Mesenchymal stem cell (in vitro differentiated cells and primary cell): ENCODE measurements around the gene TMEM187.
A peak's percentile ranks its signal among the peaks of the same experiment; 100 is the strongest.

Experiments
- DNase-seq: peaks from one replicate; pipeline ENCODE4 v3.0.0-alpha.2; 2013
- H2AFZ ChIP-seq: one replicate; pipeline ENCODE4 v1.6.1; 2013; ENCODE audit warnings: low read depth, mild to moderate bottlenecking, control low read depth, inconsistent platforms, low read length, moderate library complexity
- H2AK5ac ChIP-seq: 2 replicates; pipeline ENCODE4 v1.6.1; 2013; ENCODE audit warnings: low read length, moderate library complexity, mild to moderate bottlenecking, inconsistent platforms; ENCODE audit not compliant: severe bottlenecking
- H2BK120ac ChIP-seq: one replicate; pipeline ENCODE4 v1.6.1; 2013; ENCODE audit warnings: low read depth, mild to moderate bottlenecking, inconsistent platforms, low read length, moderate library complexity
- H2BK12ac ChIP-seq, 2 experiments: one replicate each; pipeline ENCODE4 v1.6.1; 2013; ENCODE audit warnings: inconsistent platforms in 2 of 2, low read length in 2 of 2, mild to moderate bottlenecking in 2 of 2, moderate library complexity in 2 of 2, control low read depth in 1 of 2
- H2BK15ac ChIP-seq: one replicate; pipeline ENCODE4 v1.6.1; 2013; ENCODE audit warnings: mild to moderate bottlenecking, low read depth, inconsistent platforms; ENCODE audit not compliant: poor library complexity, severe bottlenecking
- H2BK5ac ChIP-seq: 2 replicates; pipeline ENCODE4 v1.6.1; 2013; ENCODE audit warnings: low read depth, mild to moderate bottlenecking, low read length, control low read depth, inconsistent platforms; ENCODE audit not compliant: poor library complexity, severe bottlenecking
- H3K14ac ChIP-seq, 2 experiments: one replicate each; pipeline ENCODE4 v1.6.1; 2013; ENCODE audit warnings: inconsistent platforms in 2 of 2, low read length in 2 of 2, control low read depth in 1 of 2, mild to moderate bottlenecking in 1 of 2, moderate library complexity in 1 of 2
- H3K18ac ChIP-seq, 2 experiments: one replicate each; pipeline ENCODE4 v1.6.1; 2013; ENCODE audit warnings: inconsistent platforms in 2 of 2, low read length in 2 of 2, control low read depth in 1 of 2, low read depth in 1 of 2, mild to moderate bottlenecking in 1 of 2
- H3K23ac ChIP-seq, 2 experiments: one replicate each; pipeline ENCODE4 v1.6.1; 2013; ENCODE audit warnings: inconsistent platforms in 2 of 2, low read length in 2 of 2, mild to moderate bottlenecking in 2 of 2, moderate library complexity in 2 of 2, control low read depth in 1 of 2
- H3K27ac ChIP-seq: 2 replicates; pipeline ENCODE4 v1.5.1; 2013; ENCODE audit warnings: mild to moderate bottlenecking, moderate library complexity, low read length, control low read depth, inconsistent platforms; ENCODE audit not compliant: poor library complexity, severe bottlenecking
- H3K27me3 ChIP-seq, 2 experiments: 2 replicates each; pipeline versions ENCODE4 v1.6.1 to v1.7.0; 2013; ENCODE audit warnings: low read length in 2 of 2, mild to moderate bottlenecking in 2 of 2, moderate library complexity in 2 of 2, control low read depth in 1 of 2, inconsistent platforms in 1 of 2; ENCODE audit not compliant: control insufficient read depth in 1 of 2, insufficient read depth in 1 of 2
- H3K36me3 ChIP-seq, 2 experiments: 2 replicates each; pipeline versions ENCODE4 v1.6.1 to v1.7.0; 2013; ENCODE audit warnings: low read length in 2 of 2, control low read depth in 1 of 2, inconsistent platforms in 1 of 2, low read depth in 1 of 2, mild to moderate bottlenecking in 1 of 2; ENCODE audit not compliant: insufficient read depth in 2 of 2, control insufficient read depth in 1 of 2
- H3K4ac ChIP-seq, 2 experiments: one replicate each; pipeline ENCODE4 v1.6.1; 2013; ENCODE audit warnings: inconsistent platforms in 2 of 2, low read length in 2 of 2, mild to moderate bottlenecking in 2 of 2, moderate library complexity in 2 of 2, control low read depth in 1 of 2, low read depth in 1 of 2
- H3K4me1 ChIP-seq: 2 replicates; pipeline ENCODE4 v1.6.1; 2013; ENCODE audit warnings: low read depth, low read length, control low read depth; ENCODE audit not compliant: control insufficient read depth, insufficient read depth
- H3K4me2 ChIP-seq: 2 replicates; pipeline ENCODE4 v1.6.1; 2013; ENCODE audit warnings: low read length, mild to moderate bottlenecking, inconsistent platforms; ENCODE audit not compliant: poor library complexity, severe bottlenecking
- H3K4me3 ChIP-seq, 2 experiments: 2 replicates each; pipeline versions ENCODE4 v1.5.1 to v1.7.0; 2013; ENCODE audit warnings: low read length in 2 of 2, mild to moderate bottlenecking in 2 of 2, control low read depth in 1 of 2, low read depth in 1 of 2; ENCODE audit not compliant: insufficient read depth in 1 of 2
- H3K79me1 ChIP-seq: replicated peaks from 2 replicates; pipeline ENCODE4 v1.6.1; 2013; ENCODE audit warnings: mild to moderate bottlenecking, control low read depth, low read length, inconsistent platforms; ENCODE audit not compliant: poor library complexity, severe bottlenecking
- H3K9ac ChIP-seq: 2 replicates; pipeline ENCODE4 v1.7.0; 2013; ENCODE audit warnings: mild to moderate bottlenecking, low read length, moderate library complexity
- H3K9me3 ChIP-seq: 2 replicates; pipeline ENCODE4 v1.7.0; 2013; ENCODE audit warnings: mild to moderate bottlenecking, low read length; ENCODE audit not compliant: control insufficient read depth
- H4K8ac ChIP-seq: one replicate; pipeline ENCODE4 v1.6.1; 2013; ENCODE audit warnings: inconsistent platforms, mild to moderate bottlenecking, low read length, moderate library complexity
- H4K91ac ChIP-seq: one replicate; pipeline ENCODE4 v1.6.1; 2013; ENCODE audit warnings: mild to moderate bottlenecking, low read length, inconsistent platforms
- WGBS: methylation state at CpG from one replicate; pipeline ENCODE4 v1.1.7; 2013; ENCODE audit warnings: mixed read lengths; 5-methylcytosine and 5-hydroxymethylcytosine counted together

The TMEM187 gene

GRCh38 chrX:153926858-153927671 is 45.5 kb upstream of the TMEM187 start:
- peaks cover 29 to 30% of the 10 kb centered on the region in 2 experiments for H3K36me3 ChIP-seq
- H2BK12ac ChIP-seq = peak overlapping the region in 1 of 2 experiments; percentile 63
- peak overlapping the region; percentile 55 to 85 for H3K4ac ChIP-seq
- H3K23ac ChIP-seq = no peak overlapping the region
- peak overlapping the region; percentile 50 for H2AK5ac ChIP-seq
- H3K14ac ChIP-seq = peak overlapping the region in 1 of 2 experiments; percentile 41
- peaks cover 0 to 33% of the 10 kb centered on the region in 2 experiments for H3K27me3 ChIP-seq
- peak overlapping the region; percentile 89 for H3K27ac ChIP-seq
- peaks cover 5% of the 10 kb centered on the region for H3K79me1 ChIP-seq
- H4K8ac ChIP-seq = peak overlapping the region; percentile 98
- peak overlapping the region; percentile 97 for H3K18ac ChIP-seq
- H3K4me2 ChIP-seq = peak overlapping the region; percentile 87
- peak overlapping the region; percentile 72 to 84 for H3K4me3 ChIP-seq
- H2BK5ac ChIP-seq = no peak overlapping the region
- WGBS = 10% methylated on average over 23 of the region's 31 CpGs
- H3K4me1 ChIP-seq = peaks cover 23% of the 10 kb centered on the region
- peak overlapping the region; percentile 93 for H2BK120ac ChIP-seq
- DNase-seq = peak; percentile 55
- H2BK15ac ChIP-seq = peak overlapping the region; percentile 49
- H3K9me3 ChIP-seq = no peaks in the 10 kb centered on the region
- H2AFZ ChIP-seq = no peak overlapping the region
- peak overlapping the region; percentile 98 for H4K91ac ChIP-seq
- peak overlapping the region; percentile 88 for H3K9ac ChIP-seq

DNA sequence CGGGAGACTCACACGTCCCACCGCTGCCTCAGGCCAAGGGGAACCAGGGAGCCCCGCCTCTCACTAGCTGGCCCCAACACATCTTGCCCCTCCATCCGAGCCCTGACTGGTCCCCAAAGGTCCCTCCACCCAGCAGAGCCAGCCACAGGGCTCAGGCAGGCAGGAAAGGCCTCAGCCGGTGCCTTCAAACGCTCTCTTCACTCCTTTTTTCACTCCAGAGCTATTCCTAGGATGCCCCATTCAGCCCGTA is 45.0 kb upstream of the TMEM187 start:
- H3K36me3 ChIP-seq = peaks cover 34% of the 10 kb centered on the region in 2 experiments
- no peak for DNase-seq
- H2AK5ac ChIP-seq = peak overlapping the region; percentile 50
- peak overlapping the region; percentile 82 to 97 for H3K18ac ChIP-seq
- peak overlapping the region; percentile 94 for H2BK5ac ChIP-seq
- peak overlapping the region; percentile 88 for H3K9ac ChIP-seq
- peak overlapping the region; percentile 98 for H4K8ac ChIP-seq
- peak overlapping the region; percentile 72 to 84 for H3K4me3 ChIP-seq
- H2AFZ ChIP-seq = no peak overlapping the region
- 2% methylated on average over 8 of the region's 8 CpGs for WGBS
- no peak overlapping the region for H3K23ac ChIP-seq
- peak overlapping the region; percentile 98 for H4K91ac ChIP-seq
- peak overlapping the region; percentile 87 for H3K4me2 ChIP-seq
- peaks cover 5% of the 10 kb centered on the region for H3K79me1 ChIP-seq
- H2BK120ac ChIP-seq = peak overlapping the region; percentile 93
- peak overlapping the region; percentile 49 for H2BK15ac ChIP-seq
- H3K4ac ChIP-seq = peak overlapping the region; percentile 55 to 85
- peaks cover 27% of the 10 kb centered on the region for H3K4me1 ChIP-seq
- peak overlapping the region; percentile 89 for H3K27ac ChIP-seq
- peaks cover 0 to 32% of the 10 kb centered on the region in 2 experiments for H3K27me3 ChIP-seq
- peak overlapping the region in 1 of 2 experiments; percentile 6 for H2BK12ac ChIP-seq
- H3K9me3 ChIP-seq = no peaks in the 10 kb centered on the region
- peak overlapping the region in 1 of 2 experiments; percentile 93 for H3K14ac ChIP-seq

DNA sequence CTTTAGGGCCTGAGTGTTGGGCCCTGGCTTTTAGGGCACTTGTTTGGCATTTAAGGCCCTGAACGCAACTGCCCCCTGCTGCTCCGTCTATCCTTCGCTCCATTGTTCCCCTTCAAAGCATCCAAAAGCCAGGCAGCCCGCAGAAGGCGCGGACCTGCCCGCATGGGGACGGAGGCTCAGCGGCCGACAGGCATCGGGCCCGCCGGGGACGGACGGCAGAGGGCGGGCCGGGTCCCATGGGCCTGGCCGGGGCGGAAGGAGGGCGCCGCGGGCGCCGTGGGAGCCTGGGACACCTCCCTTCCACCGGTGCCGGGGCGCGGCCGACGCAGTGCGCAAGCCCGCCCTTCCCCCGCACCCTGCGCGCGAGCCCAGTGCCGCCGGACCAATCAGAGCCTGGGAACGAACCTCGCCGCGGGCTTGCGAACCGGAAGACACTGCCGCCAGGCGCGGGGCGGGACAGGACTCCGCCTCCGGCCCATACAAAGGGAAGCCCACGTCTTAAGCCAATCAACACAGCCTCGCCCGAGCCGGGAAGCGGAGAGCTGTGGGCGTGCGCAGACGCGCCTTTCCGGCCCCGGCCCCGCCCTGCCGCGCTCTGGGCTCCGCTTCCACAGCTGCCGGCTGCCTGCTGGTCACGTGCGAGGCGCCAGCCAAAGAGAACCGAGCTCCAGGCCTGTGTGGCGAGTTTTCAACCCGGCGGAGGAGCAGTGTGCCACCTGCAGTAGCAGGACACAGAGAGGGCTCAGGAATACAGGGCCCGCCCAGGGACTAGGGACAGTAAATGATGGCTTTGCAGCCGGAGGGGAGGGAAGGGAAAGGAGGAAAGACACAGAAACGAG is 44.4 kb upstream of the TMEM187 start:
- H4K8ac ChIP-seq = peak overlapping the region; percentile 98
- H3K27me3 ChIP-seq = peaks cover 0 to 29% of the 10 kb centered on the region in 2 experiments
- peak overlapping the region; percentile 50 for H2AK5ac ChIP-seq
- peaks cover 5% of the 10 kb centered on the region for H3K79me1 ChIP-seq
- peak overlapping the region; percentile 93 for H2BK120ac ChIP-seq
- peaks cover 34 to 37% of the 10 kb centered on the region in 2 experiments for H3K36me3 ChIP-seq
- peak overlapping the region; percentile 55 to 85 for H3K4ac ChIP-seq
- H3K4me3 ChIP-seq = peak overlapping the region; percentile 72 to 84
- no peaks in the 10 kb centered on the region for H3K9me3 ChIP-seq
- H3K4me2 ChIP-seq = peak overlapping the region; percentile 87
- peak; percentile 97 for DNase-seq
- peak overlapping the region in 1 of 2 experiments; percentile 93 for H3K14ac ChIP-seq
- under 1% methylated on average over 37 of the region's 76 CpGs for WGBS
- peak overlapping the region; percentile 6 to 66 for H2BK12ac ChIP-seq
- H3K23ac ChIP-seq = no peak overlapping the region
- peak overlapping the region; percentile 94 for H2BK5ac ChIP-seq
- peak overlapping the region; percentile 98 for H4K91ac ChIP-seq
- H2BK15ac ChIP-seq = no peak overlapping the region
- H2AFZ ChIP-seq = no peak overlapping the region
- H3K4me1 ChIP-seq = peaks cover 27% of the 10 kb centered on the region
- peak overlapping the region; percentile 89 for H3K27ac ChIP-seq
- H3K9ac ChIP-seq = peak overlapping the region; percentile 88
- H3K18ac ChIP-seq = peak overlapping the region; percentile 82 to 97

DNA sequence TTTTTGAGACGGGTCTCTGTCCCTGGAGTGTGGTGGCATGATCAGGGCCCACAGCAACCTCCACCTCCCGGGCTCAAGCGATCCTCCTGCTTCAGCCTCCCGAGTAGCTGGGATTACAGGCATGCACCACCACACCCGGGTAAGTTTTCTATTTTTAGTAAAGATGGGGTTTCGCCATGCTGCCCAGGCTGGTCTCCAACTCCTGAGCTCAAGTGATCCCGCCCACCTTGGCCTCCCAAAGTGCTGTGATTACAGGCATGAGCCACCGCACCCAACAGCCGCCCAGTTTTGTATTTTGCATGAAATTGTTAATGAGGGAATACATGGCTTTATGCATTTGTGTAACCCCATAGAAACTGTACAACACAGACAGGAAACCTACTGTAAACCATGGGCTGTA is 43.7 kb upstream of the TMEM187 start:
- H3K4me3 ChIP-seq = no peak overlapping the region
- no peak overlapping the region for H2AK5ac ChIP-seq
- no peak overlapping the region for H3K4me2 ChIP-seq
- no peak overlapping the region for H3K18ac ChIP-seq
- H3K9ac ChIP-seq = no peak overlapping the region
- H4K91ac ChIP-seq = no peak overlapping the region
- H2BK120ac ChIP-seq = no peak overlapping the region
- H3K27ac ChIP-seq = no peak overlapping the region
- peaks cover 23% of the 10 kb centered on the region for H3K4me1 ChIP-seq
- no peak overlapping the region for H3K14ac ChIP-seq
- 83% methylated on average over 5 of the region's 9 CpGs for WGBS
- H3K9me3 ChIP-seq = no peaks in the 10 kb centered on the region
- H4K8ac ChIP-seq = no peak overlapping the region
- H2BK12ac ChIP-seq = no peak overlapping the region
- peaks cover 34 to 37% of the 10 kb centered on the region in 2 experiments for H3K36me3 ChIP-seq
- no peak overlapping the region for H3K23ac ChIP-seq
- no peak overlapping the region for H2BK5ac ChIP-seq
- no peak overlapping the region for H2BK15ac ChIP-seq
- peaks cover 0 to 23% of the 10 kb centered on the region in 2 experiments for H3K27me3 ChIP-seq
- H3K79me1 ChIP-seq = peaks cover 5% of the 10 kb centered on the region
- no peak overlapping the region for H2AFZ ChIP-seq
- DNase-seq = no peak
- no peak overlapping the region for H3K4ac ChIP-seq
